Neural progenitor cell (in vitro differentiated cells): ENCODE measurements around the gene GPR31.

Source experiments
- EZH2phosphoT487 ChIP-seq: fragments of 200-600 bp; sonication (generic); IDR thresholded peaks from 2 replicates; pipeline ENCODE4 v1.6.1; 2017; ENCODE audit warnings: antibody characterized with exemption
- TF ChIP-seq, protein P1 (sequence below): fragments of 200-600 bp; sonication (generic); IDR thresholded peaks from 2 replicates; pipeline ENCODE4 v1.5.1; 2017; ENCODE audit warnings: antibody characterized with exemption, mild to moderate bottlenecking

DNA sequence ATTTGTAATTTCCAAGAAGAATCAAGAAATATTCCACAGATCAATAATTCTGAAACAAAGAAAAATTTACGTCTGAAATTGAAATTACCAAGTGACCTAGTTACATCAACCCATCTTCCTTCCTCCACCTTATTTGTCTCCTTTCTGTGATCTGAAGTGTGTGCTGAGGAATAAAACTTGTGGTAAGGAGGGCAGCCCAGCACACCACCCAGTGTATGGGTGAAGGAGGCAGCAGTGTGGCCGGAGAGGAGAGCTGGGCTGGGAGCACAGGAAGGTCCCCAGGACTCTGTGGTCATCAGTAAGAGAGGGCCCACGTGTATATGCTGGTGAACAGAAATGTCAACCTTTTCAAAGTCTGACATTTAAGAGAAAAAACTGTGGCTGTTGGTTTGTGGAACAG, 46.2 kb downstream of the GPR31 start:
- TF ChIP-seq EZH2phosphoT487: no peak
- TF ChIP-seq, protein P1, sequence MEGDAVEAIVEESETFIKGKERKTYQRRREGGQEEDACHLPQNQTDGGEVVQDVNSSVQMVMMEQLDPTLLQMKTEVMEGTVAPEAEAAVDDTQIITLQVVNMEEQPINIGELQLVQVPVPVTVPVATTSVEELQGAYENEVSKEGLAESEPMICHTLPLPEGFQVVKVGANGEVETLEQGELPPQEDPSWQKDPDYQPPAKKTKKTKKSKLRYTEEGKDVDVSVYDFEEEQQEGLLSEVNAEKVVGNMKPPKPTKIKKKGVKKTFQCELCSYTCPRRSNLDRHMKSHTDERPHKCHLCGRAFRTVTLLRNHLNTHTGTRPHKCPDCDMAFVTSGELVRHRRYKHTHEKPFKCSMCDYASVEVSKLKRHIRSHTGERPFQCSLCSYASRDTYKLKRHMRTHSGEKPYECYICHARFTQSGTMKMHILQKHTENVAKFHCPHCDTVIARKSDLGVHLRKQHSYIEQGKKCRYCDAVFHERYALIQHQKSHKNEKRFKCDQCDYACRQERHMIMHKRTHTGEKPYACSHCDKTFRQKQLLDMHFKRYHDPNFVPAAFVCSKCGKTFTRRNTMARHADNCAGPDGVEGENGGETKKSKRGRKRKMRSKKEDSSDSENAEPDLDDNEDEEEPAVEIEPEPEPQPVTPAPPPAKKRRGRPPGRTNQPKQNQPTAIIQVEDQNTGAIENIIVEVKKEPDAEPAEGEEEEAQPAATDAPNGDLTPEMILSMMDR: no peak
